COLO829 (cell line): ENCODE data around the gene EVX1.

Experiments used
- DNase-seq: peaks from one replicate; pipeline ENCODE4 v3.0.0; 2012; ENCODE audit warnings: low spot score

EVX1 gene

DNA sequence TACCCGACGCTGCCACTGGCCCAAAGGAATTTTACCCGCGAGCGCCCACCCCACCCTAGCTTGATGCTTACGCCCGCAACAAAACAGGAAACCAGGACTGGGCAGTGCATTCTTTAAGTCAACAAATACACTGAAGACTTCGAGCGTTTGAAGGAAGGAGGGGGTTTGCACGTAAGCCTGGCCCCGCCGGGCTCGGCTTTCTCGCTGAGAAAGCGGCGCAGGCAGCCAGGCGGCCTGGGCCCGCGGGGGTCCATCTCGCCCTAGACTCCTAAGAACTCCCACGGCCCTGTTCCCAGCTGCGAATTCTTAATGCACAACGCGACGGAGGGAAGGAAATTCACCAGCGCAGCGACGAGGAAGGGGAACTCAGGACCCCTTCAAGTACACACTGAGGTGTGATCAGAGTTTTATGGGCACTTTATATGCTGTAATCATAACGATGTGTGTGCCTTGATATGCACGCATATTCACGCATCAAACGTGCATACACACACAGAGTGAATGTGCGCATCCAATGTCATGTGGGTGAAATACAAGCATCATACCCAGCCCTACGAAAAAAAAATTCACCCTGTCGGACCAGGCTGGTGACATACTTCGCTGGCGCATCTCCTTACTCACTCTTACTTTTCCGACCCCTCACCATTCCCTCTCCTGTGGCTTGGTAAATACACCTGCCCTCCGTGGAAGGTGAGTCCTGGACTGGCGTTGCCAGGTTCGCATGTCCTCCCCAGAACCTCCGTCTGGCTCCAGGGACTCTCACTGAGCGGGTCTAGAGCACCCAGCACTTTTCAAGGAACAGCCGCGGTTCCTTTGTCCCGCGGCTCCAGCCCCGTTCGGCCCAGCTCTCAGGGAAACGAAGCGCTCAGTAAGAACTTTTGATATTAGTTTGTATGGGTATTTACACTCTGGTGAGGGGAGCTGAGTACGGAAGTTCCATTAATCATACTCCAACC, 37.0 kb upstream of the EVX1 start:
- DNase-seq: no peak

DNA sequence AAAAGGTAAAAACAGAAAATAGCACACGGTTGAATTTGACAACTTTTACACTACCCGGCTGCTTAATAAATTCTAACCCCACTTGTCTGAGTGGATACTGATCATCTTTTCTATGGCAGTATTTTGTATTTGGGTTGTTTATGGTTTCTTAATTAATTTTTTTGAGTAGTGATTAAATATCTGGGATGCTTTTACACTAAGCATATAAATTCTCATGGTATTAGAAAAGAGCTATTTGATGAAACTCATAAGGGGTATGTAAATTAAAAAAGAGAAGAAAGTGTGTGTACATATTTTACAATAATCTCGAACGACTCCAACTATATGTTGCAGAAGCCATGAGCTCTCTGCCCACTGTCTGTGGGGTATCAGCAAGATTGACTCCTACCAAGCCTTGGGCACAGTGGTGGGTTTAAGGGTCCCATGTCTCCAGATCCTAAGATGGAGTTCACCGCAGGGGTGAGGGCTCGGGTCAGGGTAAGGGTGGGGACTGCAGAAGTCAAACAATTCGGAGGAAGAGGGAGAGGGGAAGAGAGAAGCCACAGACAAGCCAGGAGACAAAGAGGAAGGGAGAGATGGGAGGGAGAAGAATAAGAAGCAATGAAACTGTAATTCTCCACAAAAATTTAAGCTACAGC, 35.1 kb upstream of the EVX1 start:
- DNase-seq: no peak

DNA sequence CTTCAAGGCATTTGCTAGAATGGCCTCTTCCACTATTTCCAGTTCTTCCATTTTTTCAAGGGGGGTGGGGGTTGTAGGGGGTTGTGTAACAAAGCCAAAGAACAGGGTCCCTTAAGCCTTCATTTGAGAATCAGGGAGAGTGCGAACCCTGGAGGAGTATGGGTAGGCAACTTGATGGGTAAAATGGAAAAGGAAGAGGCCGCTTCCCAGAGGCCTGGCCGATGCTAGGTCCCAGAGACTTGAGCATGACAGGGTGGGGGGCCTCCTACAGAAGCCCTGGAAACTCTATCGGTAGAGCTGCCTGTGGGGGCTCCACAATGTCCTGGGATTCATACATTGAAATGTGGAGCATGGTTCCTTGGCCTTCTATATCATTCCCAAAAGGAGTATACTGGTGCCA, 33.6 kb upstream of the EVX1 start:
- DNase-seq: no peak

DNA sequence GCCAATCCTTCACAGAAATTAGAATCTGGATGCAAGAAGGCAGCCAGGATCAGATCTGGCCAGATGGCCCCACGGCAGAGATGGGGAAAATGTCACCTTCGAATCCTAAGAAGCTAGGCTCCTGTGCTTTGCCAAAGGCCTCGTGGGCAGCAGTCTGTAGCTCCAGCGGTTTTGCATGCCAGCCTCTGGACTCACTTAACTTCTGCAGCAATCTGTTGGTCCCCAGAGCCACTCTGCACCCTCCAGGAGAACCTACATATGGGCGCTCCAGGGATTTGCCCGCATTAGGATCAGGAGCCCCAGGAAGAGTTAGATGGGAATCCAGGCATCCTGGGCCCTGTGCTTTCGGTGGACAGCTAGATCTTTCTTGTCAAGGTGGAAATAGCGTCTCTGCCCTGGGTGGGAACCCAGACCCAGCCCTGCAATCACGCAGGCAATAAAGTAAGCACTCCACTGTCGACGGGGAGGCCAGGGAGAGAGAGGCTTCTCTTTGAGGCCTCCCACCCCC, 32.6 kb upstream of the EVX1 start:
- no peak for DNase-seq

DNA sequence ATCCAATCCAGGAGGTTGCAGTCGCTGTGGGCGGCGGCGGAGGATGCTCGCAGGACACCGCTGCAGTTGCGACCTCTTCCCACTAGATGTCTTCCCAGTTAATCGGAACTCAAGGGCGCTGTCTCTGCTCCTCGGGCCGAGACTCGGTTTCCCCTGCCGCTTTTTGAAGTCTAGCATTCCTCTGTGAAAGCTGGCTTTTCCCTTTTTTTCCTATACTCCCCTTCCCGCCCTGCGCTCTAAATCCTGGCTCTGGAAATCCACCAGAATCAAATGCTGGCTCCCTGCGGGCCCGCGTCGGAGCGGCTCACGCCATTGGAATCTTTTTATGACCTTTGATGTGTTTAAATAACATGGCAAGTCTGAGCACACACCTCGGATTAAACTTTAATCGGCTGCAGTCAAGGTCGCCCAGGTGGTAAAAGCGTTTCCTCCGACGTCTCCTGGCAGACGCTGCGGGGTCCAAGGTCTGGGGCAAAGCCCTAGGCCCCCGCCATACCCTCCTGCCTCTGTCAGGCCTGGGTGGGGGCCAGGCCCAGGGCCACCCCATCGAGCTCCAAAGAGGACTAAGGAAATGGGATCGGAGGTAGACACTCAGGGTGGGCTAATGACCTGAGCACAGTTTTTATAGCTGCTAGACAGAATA, 32.0 kb upstream of the EVX1 start:
- peak; percentile 37 for DNase-seq

DNA sequence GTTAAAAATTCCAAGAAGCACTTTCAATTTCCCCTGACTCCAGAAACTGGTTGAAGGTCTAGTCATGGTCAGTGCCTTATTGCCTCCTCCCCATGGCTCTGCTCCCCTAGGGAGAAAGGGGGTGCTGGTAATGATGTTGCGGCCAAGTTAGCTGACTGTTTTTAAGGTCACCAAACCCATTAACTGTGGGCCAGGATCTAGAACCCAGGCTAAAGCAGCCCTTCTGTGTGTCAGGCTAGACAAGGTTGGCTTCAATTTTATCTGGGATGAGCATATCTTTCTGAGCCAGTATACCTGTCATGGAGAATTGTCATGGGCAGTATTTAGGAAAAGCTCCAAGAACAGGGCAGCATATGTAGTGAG, 31.5 kb upstream of the EVX1 start:
- no peak for DNase-seq

DNA sequence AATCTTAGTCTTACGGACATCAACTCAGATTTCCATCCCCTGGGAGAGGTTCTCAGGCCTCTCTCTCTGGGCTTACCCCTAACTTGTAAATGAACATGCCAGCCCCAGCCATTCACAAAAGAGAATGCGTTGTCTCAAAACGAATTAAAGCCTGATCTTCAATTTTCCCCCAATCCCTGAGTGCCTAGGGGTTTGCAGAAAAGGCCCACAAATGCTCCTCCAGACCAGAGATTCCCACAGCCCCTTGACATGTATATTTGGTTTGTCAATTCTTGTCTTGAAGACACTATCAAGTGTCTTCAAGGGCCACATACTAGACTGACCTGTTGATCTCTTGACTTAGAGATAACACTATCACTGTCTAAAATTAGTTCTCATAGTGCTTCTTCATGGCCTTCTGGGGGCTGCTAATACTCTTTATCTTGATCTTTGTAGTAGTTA, 30.8 kb upstream of the EVX1 start:
- DNase-seq: no peak

DNA sequence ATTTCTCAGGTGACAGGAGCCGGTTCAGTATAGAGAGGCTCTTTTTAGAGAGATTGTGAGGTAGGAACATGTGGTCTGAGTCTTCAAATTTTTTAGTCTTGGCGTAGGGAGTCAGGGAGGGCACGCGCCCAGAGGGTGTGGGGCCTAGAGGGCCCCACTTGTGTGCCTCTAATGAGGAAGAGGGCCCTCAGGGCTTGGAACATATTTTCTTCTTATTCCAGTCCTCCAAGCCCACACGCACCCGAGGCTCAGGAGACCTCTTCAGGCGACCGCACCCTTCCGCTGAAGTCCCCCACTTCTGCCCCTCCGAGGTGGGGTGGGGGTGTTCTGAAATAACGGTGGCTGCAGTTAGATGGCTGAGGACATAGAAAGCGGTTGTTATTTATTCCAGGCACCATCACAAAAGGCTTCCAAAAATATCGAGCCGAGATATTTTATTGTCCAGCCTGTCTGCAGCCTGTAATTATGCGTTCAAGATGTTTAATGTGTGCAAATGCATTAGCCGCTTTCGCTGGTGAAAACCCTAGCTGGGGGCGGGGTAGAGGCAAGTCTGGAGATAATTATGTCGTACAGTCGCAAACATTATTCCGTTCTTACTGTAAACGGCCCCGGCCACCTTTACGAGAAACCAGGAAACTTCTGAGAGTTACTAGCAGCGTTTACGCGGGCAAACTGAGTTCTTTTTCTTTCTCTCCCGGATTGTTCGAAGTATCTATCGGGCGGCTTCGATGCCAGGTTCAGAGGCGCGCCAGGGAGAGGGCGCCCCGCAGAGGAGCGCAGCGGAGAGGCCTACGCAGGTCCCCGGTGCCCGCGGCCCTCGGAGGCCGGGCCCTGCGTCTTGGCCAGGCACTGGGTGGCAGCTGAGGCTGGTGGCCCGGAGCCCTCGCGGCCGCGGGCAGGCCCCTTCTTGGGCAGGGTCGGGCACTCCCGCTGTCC, 29.8 kb upstream of the EVX1 start:
- DNase-seq: no peak

DNA sequence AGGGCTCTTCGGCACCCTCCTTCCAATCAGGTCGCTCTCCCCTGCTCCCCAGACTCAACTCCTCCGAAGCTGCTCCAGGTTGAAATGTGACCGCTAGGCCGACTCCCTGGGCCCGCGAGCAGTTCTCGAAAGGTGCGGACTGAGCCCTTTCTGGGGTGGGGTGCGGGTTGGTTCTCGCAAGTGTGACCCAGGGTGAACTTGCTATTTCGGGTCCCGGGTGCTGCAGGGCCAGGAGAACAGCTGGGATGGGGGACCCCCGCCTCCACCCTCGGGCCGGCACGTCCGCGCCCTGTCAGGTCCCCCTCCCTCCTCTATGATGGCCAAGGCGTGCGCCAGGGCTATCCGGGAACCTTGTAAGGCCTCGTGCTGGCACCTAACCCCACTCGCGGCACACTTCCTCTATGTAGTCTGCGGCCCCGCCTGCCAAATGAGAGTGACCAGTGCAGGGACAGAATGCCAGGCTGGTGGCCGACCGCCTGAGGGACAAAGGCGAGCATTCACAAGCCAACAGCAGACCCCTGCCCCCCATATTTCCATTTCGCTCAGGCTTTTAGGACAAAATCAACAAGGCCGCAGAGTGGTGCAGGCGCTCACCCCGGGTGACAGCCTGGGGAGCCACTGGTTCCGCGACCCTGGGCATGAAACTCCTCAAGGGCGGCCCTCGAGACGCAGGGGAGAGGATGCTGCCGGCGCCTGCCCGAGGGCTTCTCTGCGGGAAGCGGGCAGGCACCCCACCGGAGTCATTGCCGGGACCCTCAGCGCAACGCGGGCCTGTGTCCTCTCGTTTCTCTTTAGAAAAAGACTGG, 29.0 kb upstream of the EVX1 start:
- no peak for DNase-seq

DNA sequence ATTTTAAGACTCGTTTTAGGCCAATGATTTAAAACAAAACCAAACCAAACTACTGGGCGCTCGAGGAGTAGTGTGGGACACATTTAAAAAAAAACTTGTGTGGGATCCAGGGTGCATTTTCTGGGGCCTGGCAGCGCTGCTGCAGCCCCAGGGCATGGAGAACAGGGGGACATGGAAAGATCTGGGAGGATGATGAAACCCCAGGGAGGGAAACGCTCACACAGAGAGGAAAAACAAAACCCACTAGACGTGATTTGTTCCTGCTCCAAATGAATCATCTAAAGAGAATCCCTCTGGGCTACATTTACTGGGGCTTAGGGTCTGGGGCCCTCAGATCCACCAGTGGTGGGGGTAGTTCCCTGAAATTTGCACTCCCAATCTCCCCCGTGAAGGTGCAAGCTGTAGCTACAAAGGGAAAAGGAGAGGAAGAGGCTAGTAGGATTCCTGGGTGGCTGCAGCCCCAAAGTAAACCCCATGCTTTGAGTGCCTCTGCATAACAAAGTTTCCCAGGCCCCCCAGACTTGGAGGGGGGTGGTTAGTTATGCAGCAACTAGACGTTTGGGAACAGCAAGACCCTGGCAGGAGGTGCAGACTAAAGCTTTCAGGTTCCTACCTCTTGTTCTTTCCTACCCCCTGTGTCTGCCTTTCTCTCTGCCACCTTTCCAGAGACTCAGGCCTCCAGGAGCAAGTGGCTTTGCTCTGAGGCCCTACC, 28.2 kb upstream of the EVX1 start:
- DNase-seq: no peak

DNA sequence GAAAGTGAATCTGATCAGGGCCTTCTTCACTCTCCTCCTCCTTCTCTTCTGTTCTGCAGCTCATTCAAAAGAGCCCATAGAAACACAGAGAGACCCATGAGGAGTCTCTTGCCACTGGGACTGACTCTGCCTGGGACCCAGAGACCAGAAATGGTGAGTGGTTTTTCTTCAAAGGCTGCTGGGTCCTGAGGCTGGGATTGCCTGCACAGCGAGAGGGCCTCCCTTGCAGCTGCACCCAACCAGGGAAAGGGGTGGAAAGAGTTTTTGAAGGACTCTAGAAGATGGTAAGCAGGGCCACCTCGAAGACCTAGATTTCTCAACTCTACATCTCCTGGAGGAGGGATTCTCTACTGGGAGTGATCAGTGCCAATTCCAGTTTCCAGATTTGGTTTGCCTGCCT, 27.2 kb upstream of the EVX1 start:
- DNase-seq: no peak

DNA sequence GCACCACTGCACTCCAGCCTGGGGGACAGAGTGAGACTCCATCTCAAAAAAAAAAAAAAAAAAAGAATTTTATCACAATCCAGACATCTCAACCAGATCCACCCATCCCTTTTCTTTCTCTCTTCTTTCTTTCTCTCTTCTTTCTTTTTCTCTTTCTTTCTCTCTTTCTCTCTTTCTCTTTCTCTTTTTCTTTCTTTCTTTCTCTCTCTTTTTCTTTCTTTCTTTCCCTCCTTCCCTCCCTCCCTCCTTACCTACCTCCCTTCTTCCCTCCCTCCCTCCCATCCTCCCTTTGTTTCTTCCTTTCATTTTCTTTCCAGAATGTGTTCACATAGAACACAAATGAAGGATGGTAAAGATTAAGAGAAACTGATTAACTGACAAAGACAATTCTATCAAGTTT, 24.7 kb upstream of the EVX1 start:
- DNase-seq: no peak

DNA sequence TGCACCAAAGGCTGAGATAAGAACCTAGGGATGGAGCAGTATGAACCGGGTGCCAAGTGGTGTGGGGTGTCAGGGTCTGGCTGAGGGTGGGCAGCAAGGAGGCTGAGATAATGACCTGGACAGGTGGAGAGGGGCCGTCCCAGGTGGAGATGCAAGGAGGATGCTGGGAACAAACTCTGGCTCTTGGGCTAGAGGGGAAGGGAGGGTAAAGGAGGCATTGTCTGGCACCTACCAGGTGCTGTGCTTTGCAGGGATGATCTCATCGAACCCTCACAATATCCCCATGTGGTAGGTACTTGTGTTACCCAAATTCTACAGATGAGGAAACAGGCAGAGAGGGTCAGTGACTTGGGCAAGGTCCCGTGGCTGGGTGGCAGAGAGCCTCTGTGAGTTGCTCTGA, 22.8 kb upstream of the EVX1 start:
- no peak for DNase-seq

DNA sequence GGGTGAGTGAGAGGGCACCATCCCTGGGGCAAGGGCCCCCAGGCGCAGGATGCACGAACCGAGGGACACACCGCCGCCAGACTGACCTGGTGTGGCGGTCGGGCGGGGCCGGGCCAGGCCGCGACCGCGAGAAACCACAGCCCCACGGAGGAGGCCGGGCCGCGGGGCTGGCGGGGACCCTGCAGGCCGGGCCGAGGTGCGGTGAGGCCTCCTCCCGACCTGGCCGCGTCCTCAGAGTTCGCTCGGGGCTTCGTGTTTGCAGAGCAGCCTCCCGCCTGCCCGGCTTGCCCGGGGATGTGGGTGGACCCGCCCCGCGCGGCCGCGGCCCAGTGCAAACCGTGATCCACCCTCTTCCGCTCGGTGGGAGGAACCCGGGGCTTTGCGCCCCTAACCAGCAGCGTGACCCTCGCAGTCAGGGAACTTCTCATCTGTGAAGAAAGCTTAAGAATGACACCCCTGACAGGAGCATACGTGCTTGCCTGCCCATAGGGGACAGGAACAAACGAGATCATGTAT, 22.1 kb upstream of the EVX1 start:
- DNase-seq: no peak

DNA sequence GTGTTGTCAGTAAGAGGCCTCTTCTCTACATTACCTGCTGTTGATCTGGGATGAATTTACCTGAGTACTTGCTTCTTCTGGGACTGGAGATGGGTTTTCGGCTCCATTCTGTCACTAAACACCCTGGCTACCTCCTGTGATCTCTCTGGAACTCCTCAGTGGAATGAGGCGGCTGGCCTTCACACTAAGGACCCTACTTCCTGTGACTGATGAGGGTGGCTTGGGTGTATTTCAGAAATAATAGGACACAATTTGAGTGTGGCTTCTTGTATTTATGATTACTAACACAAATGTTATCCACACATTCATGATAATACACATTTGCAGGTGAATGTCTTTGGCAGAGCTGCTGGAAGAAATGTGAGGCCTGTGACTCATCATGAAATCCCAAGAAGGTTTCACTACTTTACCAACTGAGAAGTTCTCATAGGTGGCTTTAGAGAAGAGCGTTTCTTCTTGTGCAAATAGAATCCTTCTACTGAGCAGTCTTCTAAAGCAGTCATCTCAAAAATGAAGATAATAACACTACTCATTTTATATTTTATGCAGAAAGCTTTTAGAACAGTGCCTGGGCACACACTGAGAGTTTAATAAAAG, 21.3 kb upstream of the EVX1 start:
- no peak for DNase-seq

DNA sequence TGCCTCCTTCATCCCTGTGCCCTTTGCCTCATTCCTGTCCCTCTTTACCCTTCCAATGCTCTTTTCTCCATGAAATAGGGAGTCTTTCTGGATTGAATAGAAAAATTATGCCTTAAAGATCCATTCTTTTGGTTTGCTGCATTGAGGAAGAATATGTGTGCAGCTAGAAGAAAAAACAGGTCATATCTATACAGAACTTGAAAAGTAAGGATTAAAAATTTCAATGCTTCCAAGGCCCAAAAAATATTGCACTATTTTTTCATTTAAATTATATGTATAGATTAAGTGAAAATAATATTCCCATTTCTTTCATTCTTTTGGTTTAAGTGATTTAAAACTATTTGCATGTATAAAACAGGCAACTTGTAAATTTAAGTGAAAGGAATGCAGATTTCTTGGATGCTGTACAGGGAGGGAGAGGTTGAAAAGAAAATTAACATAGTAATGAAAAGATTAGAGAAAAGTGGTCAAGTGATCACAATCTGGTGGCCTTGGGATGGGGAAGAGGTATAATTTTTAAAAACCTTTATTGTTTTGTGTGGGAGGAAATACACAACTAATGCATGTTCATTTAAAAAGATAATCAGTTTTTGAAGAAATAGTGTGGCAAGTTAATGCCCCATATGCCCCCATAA, 18.5 kb upstream of the EVX1 start:
- no peak for DNase-seq

DNA sequence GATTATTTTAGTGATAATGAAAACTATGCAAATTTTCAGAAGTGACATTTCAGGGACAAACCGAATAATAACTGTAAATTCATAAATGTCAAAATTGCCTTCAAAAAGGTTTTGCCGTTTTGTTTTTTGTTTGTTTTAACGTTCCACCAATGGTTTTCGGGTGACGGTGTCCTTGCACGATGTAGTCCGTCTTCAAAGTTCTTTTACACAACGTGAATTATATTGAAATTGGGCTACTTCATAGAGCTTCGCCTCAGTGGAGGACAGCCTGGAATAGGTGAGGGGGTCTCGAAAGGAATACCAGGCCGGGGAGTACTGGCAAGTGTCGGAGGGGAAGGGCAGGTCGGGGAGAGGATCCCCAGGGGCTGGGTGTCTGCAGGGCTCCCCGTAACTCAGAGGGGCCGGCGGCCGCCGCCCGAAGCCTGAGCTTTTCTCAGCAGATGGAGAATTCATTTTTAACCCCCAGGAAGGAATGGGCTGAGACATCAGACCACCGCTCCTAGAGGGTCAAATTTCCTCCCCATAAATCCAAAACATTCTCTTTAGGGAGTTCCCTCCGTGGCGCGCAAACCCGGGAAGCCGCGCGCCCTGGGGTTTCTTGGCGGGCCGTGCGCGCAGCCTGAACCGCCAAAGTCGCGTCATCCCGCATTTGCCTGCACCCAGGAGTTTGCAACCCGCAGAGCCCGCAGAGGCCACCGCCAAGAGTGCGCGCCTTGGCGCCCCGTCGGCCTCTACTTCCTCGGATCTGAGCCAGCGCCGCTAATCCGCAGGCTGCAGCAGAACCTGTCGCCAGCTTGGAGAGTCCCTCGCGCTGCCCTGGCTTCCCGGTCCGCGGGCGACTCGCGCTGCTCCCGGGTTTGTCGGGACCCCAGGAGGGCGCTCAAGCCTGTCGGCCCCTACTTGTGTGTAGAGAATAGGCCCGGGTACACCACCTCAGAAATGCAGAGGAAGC, 17.3 kb upstream of the EVX1 start:
- no peak for DNase-seq

DNA sequence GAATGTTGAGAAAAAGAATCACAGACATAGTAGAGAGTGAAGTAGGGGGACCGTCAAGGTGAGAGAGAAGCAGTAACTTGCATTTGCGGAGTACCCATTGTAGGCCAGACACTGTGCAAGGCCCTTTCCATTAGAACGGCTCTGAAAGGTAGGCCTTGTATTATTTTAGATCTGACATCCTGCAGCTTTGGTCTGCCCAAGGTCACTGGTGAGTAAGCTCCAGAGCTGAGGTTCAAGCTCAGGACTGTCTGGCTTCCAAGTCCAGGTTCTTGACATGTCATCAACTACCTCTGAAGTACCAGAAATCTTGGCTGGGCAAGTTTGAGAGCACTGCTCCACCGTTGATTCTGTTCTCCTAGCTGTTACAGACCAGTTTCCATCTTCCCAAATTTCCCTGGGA, 13.2 kb upstream of the EVX1 start:
- no peak for DNase-seq
